Measurements from ENCODE around the gene SUN1. TPM values are rescaled to one million over a fixed set of nuclear protein-coding genes. Genes with fewer than 3 reads are reported as not detected.
A peak's percentile ranks its signal among the peaks of the same experiment; 100 is the strongest.

SUN1 gene
- polyA plus RNA-seq, 3 donors, result 44.2 to 154 (median 51.5) TPM

- Mint-ChIP-seq H3K9me3 (peaks cover 0 to 4% (median 2%) of the 10 kb centered on the region in 7 donors), H3K27me3 (ENCODE audit: low read depth in 3 of 3) (peaks cover 0 to 5% (median 0%) of the 10 kb centered on the region in 3 donors), H3K36me3 (peaks cover 73 to 88% of the 10 kb centered on the region in 2 donors), H3K27ac (peak overlapping the region in 1 of 7 donors; percentile 11), H3K4me1 (no peaks in the 10 kb centered on the region), H3K4me3 (no peak overlapping the region)
- no peaks in the 10 kb centered on the region for H3K27me3 ChIP-seq (ENCODE audit: control insufficient read depth in 2 of 2, insufficient read depth in 2 of 2, low read length in 2 of 2)
- H4K20me1 ChIP-seq (ENCODE audit: insufficient read depth, low read length), result peaks cover 97% of the 10 kb centered on the region
- H3K27ac ChIP-seq (ENCODE audit: low read depth in 1 of 2, low read length in 2 of 2), result no peak overlapping the region
- no peak overlapping the region for H3K4me3 ChIP-seq (replicated peaks in 1 of 3; ENCODE audit: low read depth in 2 of 3, low read length in 3 of 3)
- no peak overlapping the region for H2AFZ ChIP-seq (ENCODE audit: insufficient read depth, low read depth, low read length, poor library complexity, severe bottlenecking)
- H3K36me3 ChIP-seq (replicated peaks in 1 of 2; ENCODE audit: control insufficient read depth in 1 of 2, insufficient read depth in 2 of 2, low read length in 2 of 2), result peaks cover 89 to 92% of the 10 kb centered on the region in 2 donors
- no peaks in the 10 kb centered on the region for H3K4me1 ChIP-seq (ENCODE audit: control insufficient read depth in 1 of 2, insufficient read depth in 2 of 2, low read length in 2 of 2)
- peaks cover 23% of the 10 kb centered on the region for H3K79me2 ChIP-seq (ENCODE audit: insufficient read depth, low read length)
- H3K9me3 ChIP-seq (replicated peaks in 1 of 2; ENCODE audit: control insufficient read depth in 1 of 2, insufficient read depth in 1 of 2, low read length in 2 of 2), result no peaks in the 10 kb centered on the region
- no peak overlapping the region for H3K4me2 ChIP-seq (replicated peaks; ENCODE audit: extremely low read depth, low read length, poor library complexity, severe bottlenecking)
- intact Hi-C loops (cut with micrococcal nuclease), result no loop called here
- DNase-seq, result no peak
- H3K9ac ChIP-seq (ENCODE audit: insufficient read depth, low read length, poor library complexity, severe bottlenecking), result no peak overlapping the region
- TF ChIP-seq, protein P1, sequence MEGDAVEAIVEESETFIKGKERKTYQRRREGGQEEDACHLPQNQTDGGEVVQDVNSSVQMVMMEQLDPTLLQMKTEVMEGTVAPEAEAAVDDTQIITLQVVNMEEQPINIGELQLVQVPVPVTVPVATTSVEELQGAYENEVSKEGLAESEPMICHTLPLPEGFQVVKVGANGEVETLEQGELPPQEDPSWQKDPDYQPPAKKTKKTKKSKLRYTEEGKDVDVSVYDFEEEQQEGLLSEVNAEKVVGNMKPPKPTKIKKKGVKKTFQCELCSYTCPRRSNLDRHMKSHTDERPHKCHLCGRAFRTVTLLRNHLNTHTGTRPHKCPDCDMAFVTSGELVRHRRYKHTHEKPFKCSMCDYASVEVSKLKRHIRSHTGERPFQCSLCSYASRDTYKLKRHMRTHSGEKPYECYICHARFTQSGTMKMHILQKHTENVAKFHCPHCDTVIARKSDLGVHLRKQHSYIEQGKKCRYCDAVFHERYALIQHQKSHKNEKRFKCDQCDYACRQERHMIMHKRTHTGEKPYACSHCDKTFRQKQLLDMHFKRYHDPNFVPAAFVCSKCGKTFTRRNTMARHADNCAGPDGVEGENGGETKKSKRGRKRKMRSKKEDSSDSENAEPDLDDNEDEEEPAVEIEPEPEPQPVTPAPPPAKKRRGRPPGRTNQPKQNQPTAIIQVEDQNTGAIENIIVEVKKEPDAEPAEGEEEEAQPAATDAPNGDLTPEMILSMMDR (IDR thresholded peaks at IDR 0.05), result no peak
- 97% methylated on average over 20 of the region's 20 CpGs for WGBS (ENCODE audit: insufficient coverage)
Observed at GRCh38 chr7:891805-892204, 59.5 kb downstream of the SUN1 start.

DNA sequence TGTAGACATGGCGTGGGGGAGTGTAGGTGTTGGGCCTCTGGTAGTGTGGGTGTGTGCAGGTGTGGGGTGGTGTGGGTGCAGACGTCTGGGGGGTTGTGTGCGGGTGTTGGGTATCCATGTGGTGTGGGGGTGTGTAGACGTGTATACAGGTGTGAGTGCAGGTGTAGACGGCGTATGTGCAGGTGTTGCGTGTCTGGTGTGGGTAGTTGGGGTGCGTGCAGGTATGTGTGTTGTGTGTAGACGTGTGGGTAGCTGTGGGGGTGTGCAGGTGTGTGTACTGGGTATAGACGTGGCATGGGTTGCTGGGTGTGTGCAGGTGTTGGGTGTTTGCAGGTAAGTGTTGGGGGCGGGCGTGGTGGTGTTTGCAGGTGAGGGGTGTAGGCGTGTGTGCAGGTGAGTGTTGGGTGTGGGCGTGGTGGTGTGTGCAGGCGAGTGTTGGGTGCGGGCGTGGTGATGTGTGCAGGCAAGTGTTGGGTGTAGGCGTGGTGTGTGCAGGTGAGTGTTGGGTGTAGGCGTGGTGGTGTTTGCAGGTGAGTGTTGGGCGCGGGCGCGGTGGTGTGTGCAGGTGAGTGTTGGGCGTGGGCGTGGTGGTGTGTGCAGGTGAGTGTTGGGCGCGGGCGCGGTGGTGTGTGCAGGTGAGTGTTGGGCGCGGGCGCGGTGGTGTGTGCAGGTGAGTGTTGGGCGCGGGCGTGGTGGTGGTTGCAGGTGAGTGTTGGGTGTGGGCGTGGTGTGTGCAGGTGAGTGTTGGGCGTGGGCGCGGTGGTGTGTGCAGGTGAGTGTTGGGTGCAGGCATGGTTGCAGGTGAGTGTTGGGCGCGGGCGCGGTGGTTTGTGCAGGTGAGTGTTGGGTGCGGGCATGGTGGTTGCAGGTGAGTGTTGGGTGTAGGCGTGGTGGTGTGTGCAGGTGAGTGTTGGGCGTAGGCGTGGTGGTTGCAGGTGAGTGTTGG lies 60.6 kb downstream of the SUN1 start:
- H3K4me3 ChIP-seq (replicated peaks in 1 of 3; ENCODE audit: low read depth in 2 of 3, low read length in 3 of 3), result no peak overlapping the region
- intact Hi-C loops (cut with micrococcal nuclease), result no loop called here
- 98% methylated on average over 27 of the region's 48 CpGs for WGBS (ENCODE audit: insufficient coverage)
- peaks cover 13% of the 10 kb centered on the region for H3K79me2 ChIP-seq (ENCODE audit: insufficient read depth, low read length)
- no peak overlapping the region for H2AFZ ChIP-seq (ENCODE audit: insufficient read depth, low read depth, low read length, poor library complexity, severe bottlenecking)
- TF ChIP-seq, protein P1 (IDR thresholded peaks at IDR 0.05), result no peak
- H3K36me3 ChIP-seq (replicated peaks in 1 of 2; ENCODE audit: control insufficient read depth in 1 of 2, insufficient read depth in 2 of 2, low read length in 2 of 2), result peaks cover 89 to 92% of the 10 kb centered on the region in 2 donors
- no peaks in the 10 kb centered on the region for H3K27me3 ChIP-seq (ENCODE audit: control insufficient read depth in 2 of 2, insufficient read depth in 2 of 2, low read length in 2 of 2)
- DNase-seq, result no peak
- H3K4me2 ChIP-seq (replicated peaks; ENCODE audit: extremely low read depth, low read length, poor library complexity, severe bottlenecking), result no peak overlapping the region
- Mint-ChIP-seq H3K4me1 (no peaks in the 10 kb centered on the region), H3K4me3 (no peak overlapping the region), H3K9me3 (peaks cover 0 to 4% (median 2%) of the 10 kb centered on the region in 7 donors), H3K27me3 (ENCODE audit: low read depth in 3 of 3) (peaks cover 0 to 5% (median 0%) of the 10 kb centered on the region in 3 donors), H3K27ac (peak overlapping the region in 4 of 7 donors; percentile 13 to 50 (median 19)), H3K36me3 (peaks cover 70 to 88% of the 10 kb centered on the region in 2 donors)
- no peak overlapping the region for H3K9ac ChIP-seq (ENCODE audit: insufficient read depth, low read length, poor library complexity, severe bottlenecking)
- H4K20me1 ChIP-seq (ENCODE audit: insufficient read depth, low read length), result peaks cover 97% of the 10 kb centered on the region
- H3K9me3 ChIP-seq (replicated peaks in 1 of 2; ENCODE audit: control insufficient read depth in 1 of 2, insufficient read depth in 1 of 2, low read length in 2 of 2), result no peaks in the 10 kb centered on the region
- H3K27ac ChIP-seq (ENCODE audit: low read depth in 1 of 2, low read length in 2 of 2), result no peak overlapping the region
- no peaks in the 10 kb centered on the region for H3K4me1 ChIP-seq (ENCODE audit: control insufficient read depth in 1 of 2, insufficient read depth in 2 of 2, low read length in 2 of 2)
